ENCODE results near the gene EIF4EBP3. TPM values are rescaled to one million over a fixed set of nuclear protein-coding genes. Genes with fewer than 3 reads are reported as not detected.
"Not testable (repeated sequence)": the region's sequence is repeated elsewhere in the genome, so short reads cannot be mapped to it uniquely, and the experiment has no call there.

EIF4EBP3 gene
- total RNA-seq, 1 donor from 2014 or later: 8.4 TPM

DNA sequence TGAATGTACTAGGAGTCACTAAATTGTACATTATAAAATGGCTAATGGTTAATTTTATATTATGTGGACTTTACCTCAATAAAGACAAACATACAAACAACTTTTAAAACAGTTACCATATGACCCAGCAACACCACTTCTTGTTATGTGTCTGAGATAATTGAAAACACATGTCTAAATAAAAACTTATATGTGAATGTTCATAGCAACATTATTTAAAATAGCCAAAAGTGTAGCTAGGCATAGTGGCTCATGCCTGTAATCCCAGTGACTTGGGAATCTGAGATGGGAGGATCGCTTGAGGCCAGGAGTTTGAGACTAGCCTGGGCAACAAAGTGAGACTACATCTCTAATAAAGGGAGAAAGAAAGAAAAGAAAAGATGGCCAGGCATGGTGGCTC lies 40.0 kb downstream of the EIF4EBP3 start:
- Mint-ChIP-seq H3K9me3 (peaks cover 6% of the 10 kb centered on the region), H3K36me3 (ENCODE audit: low read depth) (peaks cover 3% of the 10 kb centered on the region), H3K27me3 (ENCODE audit: low read depth) (peaks cover 18% of the 10 kb centered on the region), H3K4me3 (no peak overlapping the region), H3K4me1 (no peaks in the 10 kb centered on the region), H3K27ac (ENCODE audit: unreplicated experiment) (no peak overlapping the region)
- TF ChIP-seq, protein P1, sequence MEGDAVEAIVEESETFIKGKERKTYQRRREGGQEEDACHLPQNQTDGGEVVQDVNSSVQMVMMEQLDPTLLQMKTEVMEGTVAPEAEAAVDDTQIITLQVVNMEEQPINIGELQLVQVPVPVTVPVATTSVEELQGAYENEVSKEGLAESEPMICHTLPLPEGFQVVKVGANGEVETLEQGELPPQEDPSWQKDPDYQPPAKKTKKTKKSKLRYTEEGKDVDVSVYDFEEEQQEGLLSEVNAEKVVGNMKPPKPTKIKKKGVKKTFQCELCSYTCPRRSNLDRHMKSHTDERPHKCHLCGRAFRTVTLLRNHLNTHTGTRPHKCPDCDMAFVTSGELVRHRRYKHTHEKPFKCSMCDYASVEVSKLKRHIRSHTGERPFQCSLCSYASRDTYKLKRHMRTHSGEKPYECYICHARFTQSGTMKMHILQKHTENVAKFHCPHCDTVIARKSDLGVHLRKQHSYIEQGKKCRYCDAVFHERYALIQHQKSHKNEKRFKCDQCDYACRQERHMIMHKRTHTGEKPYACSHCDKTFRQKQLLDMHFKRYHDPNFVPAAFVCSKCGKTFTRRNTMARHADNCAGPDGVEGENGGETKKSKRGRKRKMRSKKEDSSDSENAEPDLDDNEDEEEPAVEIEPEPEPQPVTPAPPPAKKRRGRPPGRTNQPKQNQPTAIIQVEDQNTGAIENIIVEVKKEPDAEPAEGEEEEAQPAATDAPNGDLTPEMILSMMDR (conservative IDR thresholded peaks at IDR 0.05): no peak
- DNase-seq (ENCODE audit: low read depth, low spot score): no peak

DNA sequence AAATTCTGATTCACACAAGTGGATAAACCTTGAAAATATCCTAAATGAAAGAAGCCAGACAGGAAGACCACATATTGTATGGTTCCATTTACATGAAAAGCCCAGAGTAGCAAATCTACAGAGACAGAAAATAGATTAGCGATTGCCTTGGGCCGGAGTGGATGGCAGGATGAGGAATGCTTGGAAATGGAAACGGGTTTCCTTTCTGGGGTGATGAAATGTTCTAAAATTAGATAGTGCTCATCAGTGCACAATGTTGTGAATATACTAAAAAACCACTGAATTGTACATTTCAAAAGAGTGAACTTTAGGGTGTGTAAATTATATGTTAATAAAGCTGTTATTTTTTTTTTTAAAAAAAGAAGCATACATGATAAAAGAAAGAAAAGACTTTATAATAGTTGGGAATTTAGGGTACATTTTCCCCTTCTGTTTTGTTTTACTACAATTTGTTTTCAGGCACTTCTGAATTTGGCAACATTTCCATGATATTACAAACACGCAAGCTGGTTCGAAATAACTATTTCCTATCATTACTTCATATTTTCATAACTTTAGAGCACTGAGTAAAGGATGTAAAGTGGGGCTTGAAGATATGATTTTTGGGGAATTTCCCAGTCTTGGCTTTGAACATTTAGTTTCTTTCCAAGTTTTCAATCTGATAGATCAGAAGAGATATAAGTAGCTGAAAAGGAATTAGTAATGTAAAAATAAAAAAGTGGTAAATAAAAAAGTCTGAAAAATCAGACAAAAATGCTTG lies 41.0 kb downstream of the EIF4EBP3 start:
- no peak for DNase-seq (ENCODE audit: low read depth, low spot score)
- no peaks in the 10 kb centered on the region for H3K4me1 Mint-ChIP-seq
- H3K9me3 Mint-ChIP-seq: peaks cover 4% of the 10 kb centered on the region
- H3K27me3 Mint-ChIP-seq (ENCODE audit: low read depth): peaks cover 12% of the 10 kb centered on the region
- H3K27ac Mint-ChIP-seq (ENCODE audit: unreplicated experiment): no peak overlapping the region
- H3K4me3 Mint-ChIP-seq: no peak overlapping the region
- TF ChIP-seq, protein P1 (conservative IDR thresholded peaks at IDR 0.05): no peak
- H3K36me3 Mint-ChIP-seq (ENCODE audit: low read depth): peaks cover 3% of the 10 kb centered on the region

DNA sequence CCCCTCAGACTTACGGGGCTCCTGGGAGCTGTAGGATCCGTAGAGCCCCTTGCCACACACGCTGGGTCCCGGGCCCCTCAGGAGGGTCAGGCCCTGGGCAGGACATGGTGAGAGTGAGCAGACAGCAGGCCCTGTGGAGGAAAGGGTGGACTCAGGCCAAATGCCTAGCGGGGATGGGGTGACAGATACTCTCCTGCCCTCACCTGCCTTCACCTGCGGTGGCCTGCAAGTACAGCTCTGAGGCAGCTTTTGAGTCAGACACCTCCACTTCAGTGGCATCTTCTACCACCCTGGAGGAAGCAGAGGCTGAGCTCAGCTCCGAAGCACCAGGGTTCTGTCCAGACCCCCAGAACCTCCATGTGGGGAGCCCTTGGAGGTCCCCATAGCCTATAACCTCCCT lies 43.4 kb downstream of the EIF4EBP3 start:
- no peak for DNase-seq (ENCODE audit: low read depth, low spot score)
- TF ChIP-seq, protein P1 (conservative IDR thresholded peaks at IDR 0.05): no peak
- peaks cover 16% of the 10 kb centered on the region for H3K27me3 Mint-ChIP-seq (ENCODE audit: low read depth)
- no peaks in the 10 kb centered on the region for H3K9me3 Mint-ChIP-seq
- H3K27ac Mint-ChIP-seq (ENCODE audit: unreplicated experiment): no peak overlapping the region
- H3K4me1 Mint-ChIP-seq: no peaks in the 10 kb centered on the region
- no peak overlapping the region for H3K4me3 Mint-ChIP-seq
- no peaks in the 10 kb centered on the region for H3K36me3 Mint-ChIP-seq (ENCODE audit: low read depth)

DNA sequence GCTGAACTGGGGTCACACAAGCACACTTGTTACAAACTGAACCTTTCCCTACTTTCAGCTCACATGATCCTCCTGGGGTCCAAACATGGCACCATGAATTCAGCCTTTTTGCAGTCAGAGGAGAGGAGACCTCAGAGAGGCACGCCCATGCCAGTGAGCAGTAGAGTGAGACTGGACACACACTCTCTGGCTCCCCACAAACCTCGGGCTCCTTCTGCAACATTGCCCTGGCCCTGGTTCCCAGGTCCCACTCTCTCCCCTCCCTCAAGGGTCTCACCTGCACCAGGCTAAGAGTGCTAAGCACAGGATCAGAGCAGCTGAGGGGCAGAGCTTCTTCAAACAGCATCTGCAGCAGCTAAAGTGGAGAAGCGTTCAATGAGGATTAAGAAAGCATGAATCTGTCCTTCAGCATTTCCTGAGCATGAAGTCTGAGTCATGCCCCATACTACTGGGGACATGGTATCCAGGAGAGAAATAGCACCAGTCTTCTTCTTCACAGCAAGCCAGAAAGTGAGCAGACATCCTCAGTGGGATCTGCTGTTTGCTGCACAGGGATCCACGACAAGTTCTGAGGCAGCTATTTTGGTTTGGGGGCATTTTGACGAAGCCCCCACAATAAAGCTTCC lies 44.4 kb downstream of the EIF4EBP3 start:
- Mint-ChIP-seq H3K4me1 (no peaks in the 10 kb centered on the region), H3K4me3 (no peak overlapping the region), H3K27me3 (ENCODE audit: low read depth) (peaks cover 20% of the 10 kb centered on the region), H3K36me3 (ENCODE audit: low read depth) (no peaks in the 10 kb centered on the region), H3K27ac (ENCODE audit: unreplicated experiment) (no peak overlapping the region), H3K9me3 (no peaks in the 10 kb centered on the region)
- no peak for DNase-seq (ENCODE audit: low read depth, low spot score)
- TF ChIP-seq, protein P1 (conservative IDR thresholded peaks at IDR 0.05): no peak

DNA sequence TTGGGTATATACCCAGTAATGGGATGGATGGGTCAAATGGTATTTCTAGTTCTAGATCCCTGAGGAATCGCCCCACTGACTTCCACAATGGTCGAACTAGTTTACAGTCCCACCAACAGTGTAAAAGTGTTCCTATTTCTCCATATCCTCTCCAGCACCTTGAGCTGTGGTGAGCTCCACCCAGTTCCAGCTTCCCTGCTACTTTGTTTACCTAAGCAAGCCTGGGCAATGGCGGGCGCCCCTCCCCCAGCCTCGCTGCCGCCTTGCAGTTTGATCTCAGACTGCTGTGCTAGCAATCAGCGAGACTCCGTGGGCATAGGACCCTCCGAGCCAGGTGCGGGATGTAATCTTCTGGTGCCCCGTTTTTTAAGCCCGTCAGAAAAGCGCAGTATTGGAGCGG lies 45.6 kb downstream of the EIF4EBP3 start:
- H3K27me3 Mint-ChIP-seq (ENCODE audit: low read depth): peaks cover 22% of the 10 kb centered on the region
- not testable (repeated sequence) for H3K36me3 Mint-ChIP-seq (ENCODE audit: low read depth); H3K27ac Mint-ChIP-seq (ENCODE audit: unreplicated experiment); DNase-seq (ENCODE audit: low read depth, low spot score); H3K9me3 Mint-ChIP-seq; H3K4me1 Mint-ChIP-seq; H3K4me3 Mint-ChIP-seq

DNA sequence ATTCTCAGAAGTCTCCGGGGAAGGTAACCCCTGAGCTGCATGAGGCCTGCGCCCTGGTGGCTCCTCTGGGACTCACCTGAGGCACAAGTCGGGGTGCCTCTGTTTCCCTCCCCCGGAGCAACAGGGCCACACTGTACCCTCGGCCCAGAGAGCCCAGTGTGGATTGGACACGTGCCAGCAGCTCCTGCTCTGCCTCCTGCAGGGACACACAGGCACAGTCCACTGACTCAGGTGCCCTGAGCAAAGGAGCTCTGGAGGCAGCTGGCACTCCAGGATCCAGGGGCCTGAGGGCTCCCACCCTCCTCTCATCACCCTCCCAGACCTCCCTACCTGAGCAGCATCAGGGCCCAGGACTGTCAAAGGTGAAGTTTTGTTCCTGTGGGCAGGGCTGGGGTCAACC lies 46.7 kb downstream of the EIF4EBP3 start:
- no peaks in the 10 kb centered on the region for H3K4me1 Mint-ChIP-seq

More for the DNA sequence above, 46.7 kb downstream of the EIF4EBP3 start:
- TF ChIP-seq, protein P1 (conservative IDR thresholded peaks at IDR 0.05): no peak
- DNase-seq (ENCODE audit: low read depth, low spot score): no peak
- H3K9me3 Mint-ChIP-seq: no peaks in the 10 kb centered on the region
- H3K27me3 Mint-ChIP-seq (ENCODE audit: low read depth): peaks cover 20% of the 10 kb centered on the region
- no peak overlapping the region for H3K4me3 Mint-ChIP-seq
- H3K27ac Mint-ChIP-seq (ENCODE audit: unreplicated experiment): no peak overlapping the region
- H3K36me3 Mint-ChIP-seq (ENCODE audit: low read depth): no peaks in the 10 kb centered on the region

All from neural crest cell (in vitro differentiated cells).